ENCODE data around the gene MAPK10.

DNA sequence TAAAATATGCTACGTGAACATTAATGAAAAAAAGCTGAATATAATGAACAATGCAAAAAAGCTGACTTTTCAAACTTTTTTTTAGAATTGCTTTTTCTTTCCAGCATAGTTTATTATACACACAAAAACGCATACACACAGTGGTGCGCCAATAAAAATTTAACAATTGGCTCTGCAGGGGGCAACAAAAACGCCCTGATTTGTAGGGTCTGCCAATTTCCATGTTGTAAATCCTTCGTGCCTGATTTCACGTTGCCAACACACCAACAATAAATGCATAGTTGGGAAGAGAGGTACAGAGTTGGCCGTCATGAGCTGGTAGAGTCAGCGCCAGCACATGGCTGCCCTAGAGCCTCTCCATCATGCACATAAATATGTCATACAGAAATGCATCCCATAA is 333.1 kb downstream of the MAPK10 start:
- TF ChIP-seq, protein P1, sequence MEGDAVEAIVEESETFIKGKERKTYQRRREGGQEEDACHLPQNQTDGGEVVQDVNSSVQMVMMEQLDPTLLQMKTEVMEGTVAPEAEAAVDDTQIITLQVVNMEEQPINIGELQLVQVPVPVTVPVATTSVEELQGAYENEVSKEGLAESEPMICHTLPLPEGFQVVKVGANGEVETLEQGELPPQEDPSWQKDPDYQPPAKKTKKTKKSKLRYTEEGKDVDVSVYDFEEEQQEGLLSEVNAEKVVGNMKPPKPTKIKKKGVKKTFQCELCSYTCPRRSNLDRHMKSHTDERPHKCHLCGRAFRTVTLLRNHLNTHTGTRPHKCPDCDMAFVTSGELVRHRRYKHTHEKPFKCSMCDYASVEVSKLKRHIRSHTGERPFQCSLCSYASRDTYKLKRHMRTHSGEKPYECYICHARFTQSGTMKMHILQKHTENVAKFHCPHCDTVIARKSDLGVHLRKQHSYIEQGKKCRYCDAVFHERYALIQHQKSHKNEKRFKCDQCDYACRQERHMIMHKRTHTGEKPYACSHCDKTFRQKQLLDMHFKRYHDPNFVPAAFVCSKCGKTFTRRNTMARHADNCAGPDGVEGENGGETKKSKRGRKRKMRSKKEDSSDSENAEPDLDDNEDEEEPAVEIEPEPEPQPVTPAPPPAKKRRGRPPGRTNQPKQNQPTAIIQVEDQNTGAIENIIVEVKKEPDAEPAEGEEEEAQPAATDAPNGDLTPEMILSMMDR (IDR thresholded peaks at IDR 0.05), result no peak
- TF ChIP-seq POLR2AphosphoS5 (IDR thresholded peaks at IDR 0.05), result no peak
